ENCODE data around the gene KCTD17.
A peak's percentile ranks its signal among the peaks of the same experiment; 100 is the strongest.

KCTD17 gene

DNA sequence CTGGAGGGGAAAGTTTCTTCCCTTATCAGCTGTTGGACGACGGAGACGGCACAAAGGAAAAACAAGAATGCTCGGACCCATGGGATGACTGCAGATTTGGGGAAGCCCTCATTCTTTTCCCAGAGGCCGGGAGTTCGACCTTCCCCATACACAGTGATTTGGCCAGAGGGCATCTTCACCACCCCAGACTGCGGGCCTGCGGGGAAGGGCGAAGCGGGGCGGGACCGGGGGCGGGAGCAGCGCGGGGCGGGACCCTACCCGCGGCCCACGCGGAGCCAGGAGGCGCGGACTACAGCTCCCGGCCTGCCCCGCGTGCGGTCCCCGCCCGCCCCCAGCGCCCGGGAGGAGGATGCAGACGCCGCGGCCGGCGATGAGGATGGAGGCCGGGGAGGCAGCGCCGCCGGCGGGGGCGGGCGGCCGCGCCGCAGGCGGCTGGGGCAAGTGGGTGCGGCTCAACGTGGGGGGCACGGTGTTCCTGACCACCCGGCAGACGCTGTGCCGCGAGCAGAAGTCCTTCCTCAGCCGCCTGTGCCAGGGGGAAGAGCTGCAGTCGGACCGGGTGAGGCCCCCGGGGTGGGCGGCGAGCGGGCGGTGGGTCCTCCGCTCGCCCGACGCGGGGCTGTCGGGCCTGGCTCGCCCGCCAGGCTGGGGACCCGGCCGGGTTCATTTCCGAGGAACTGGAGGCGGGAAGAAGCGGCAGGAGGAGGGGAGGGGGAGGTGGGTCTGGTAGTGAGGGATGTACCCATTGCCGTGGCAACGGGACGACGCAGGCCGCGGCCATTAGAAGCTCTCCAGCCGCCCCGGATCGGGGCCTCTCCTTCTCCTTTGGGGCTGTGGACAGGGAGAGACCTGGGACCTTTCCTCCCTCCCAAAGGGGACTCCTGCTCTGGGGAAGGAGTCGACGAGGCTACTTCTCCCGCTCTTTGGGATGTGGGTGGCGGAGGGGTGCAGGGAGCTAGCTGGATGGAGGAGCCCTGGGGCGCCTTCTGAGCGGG is at the start of gene KCTD17:
Gene KCTD17 (plus strand): TSS at position 352 of the 995 bp plus-strand sequence. CDS start 19 bp downstream, at position 371.
- peak; percentile 12 for DNase-seq (ENCODE audit: low spot score)
- no peak for FAIRE-seq

DNA sequence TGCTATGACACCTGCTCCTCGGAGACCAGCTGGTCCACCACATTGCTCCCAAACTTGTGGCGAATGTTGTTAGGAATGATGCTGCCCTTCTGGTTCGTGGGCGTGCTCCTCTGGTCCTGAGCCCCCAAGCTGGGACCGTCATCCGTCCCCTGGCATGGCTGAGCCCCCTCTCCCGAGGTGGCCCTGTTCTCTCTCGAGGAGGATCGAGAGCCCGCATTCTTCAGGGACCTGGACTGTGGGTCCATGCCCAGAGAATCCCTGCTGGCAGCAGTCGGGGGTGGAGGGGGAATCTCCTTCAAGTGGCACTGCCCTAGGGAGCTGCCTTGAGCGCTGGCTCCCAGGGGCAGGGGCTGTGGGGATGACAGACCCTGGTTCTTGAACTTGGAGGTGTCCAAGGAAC is 49.7 kb upstream of the KCTD17 start:
- FAIRE-seq = no peak
- no peak for DNase-seq (ENCODE audit: low spot score)

DNA sequence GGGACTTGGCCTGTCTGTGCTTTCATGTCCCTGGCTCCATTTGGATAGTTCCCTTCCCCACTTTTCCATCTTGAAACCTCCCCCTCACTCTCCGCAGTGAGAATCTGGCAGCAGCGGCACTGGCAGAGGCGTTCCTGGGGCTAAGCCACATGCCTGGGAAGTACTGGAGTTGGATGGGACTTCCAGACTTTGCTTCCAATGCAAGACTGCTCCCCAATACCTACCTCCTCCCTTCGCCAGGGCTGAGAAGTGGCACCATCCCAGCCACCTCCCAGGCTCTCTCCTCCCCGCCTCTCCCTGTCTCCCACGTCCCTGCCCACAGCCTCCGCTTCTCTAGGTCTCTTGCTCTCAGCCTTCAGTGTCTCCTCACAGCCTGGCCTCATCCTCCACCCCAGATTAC is 48.9 kb upstream of the KCTD17 start:
- DNase-seq (ENCODE audit: low spot score) (no peak), FAIRE-seq (no peak)

- DNase-seq (ENCODE audit: low spot score) (no peak), FAIRE-seq (no peak)
Observed at GRCh38 chr22:37007651-37008050, 43.9 kb upstream of the KCTD17 start.

DNA sequence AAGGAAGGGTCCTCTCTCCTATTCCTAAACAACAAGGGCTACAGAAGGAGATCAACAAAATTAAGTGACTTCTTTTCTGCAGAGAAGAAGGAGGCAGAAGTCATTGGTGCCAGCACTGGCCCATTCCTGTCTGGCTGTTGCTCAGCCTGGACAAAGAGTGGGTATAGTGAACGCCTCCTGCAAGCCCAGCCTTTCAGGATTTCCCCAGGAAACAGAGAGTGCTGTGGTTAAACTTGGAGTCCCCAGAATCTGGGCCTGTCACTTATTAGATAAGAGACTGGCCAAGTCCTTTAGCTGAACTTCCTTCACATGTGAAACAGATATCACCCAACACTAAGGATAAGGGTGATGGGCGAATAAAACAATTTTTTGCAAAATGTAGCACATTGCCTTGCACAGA is 43.2 kb upstream of the KCTD17 start:
- DNase-seq (ENCODE audit: low spot score) (no peak), FAIRE-seq (no peak)

GRCh38 chr22:37009490-37009889 is 42.1 kb upstream of the KCTD17 start:
- FAIRE-seq (no peak), DNase-seq (ENCODE audit: low spot score) (no peak)

DNA sequence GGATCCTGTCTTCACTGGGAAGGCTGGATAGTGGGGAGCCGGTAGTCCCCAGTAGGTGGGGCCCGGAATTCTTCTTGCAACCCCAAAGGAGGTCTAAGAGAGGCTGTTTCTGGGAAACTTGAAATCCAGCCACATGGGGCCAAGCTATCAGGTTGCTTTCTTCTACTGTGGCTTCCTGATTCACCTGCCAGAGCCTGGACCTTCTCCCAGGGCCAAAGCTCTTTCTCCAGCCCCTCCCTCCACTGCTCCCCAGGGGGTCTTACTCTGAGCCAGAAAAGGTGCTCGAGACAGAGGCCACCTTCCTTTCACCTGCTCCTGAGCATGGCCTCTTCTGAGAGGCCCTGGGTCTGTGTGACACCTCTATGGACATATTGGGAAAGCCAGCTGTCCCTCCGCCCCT is 41.4 kb upstream of the KCTD17 start:
- FAIRE-seq = no peak
- no peak for DNase-seq (ENCODE audit: low spot score)

DNA sequence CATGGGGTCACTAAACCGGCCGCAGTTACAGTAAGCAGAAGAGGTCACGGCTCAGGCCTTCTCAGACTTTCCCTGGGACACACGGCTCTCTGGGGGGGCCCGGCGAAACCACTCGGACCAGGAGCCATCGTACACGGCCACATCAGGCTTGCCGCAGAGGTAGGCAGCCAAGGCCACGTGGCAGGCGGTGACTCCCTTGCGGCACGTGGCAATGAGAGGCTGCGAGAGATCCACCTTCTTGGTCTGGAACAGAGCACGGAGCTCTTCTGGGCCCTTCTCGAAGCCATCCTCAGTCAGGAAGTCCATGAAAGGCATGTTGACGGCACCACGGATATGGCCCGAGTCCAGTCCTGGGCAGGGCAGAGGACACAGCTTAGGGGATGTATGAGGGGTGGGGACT is 40.6 kb upstream of the KCTD17 start:
- no peak for DNase-seq (ENCODE audit: low spot score)
- FAIRE-seq = no peak

- FAIRE-seq (no peak), DNase-seq (ENCODE audit: low spot score) (no peak)
Observed at GRCh38 chr22:37011472-37011871, 40.1 kb upstream of the KCTD17 start.

DNA sequence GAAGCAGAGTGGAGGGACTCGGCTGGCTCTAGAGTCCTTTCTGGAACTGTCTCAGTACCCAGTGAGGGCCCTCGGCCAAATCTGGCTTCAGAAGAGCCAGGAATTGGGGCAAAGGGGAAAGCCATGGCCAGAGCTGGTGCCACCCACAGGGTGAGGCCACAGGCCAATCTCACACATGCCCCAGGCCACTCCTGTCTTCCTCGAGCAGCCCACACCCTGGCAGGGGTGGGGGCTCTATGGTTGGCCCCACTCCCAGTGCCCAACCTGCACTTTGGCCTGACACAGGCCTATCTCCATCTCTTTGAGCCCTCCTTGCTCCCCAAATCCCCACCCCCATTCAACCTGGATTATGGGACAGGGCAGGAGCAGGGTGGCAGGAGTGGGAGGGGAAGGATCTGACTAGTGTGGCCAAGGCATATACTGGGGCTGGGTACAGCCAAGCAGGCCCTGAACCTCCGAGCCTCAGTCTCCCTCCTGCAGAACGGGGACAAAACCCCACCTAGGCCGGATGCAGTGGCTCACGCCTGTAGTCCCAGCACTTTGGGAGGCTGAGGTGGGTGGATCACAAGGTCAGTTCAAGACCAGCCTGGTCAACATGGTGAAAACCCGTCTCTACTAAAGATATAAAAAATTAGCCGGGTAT is 39.2 kb upstream of the KCTD17 start:
- DNase-seq (ENCODE audit: low spot score) (no peak), FAIRE-seq (no peak)

DNA sequence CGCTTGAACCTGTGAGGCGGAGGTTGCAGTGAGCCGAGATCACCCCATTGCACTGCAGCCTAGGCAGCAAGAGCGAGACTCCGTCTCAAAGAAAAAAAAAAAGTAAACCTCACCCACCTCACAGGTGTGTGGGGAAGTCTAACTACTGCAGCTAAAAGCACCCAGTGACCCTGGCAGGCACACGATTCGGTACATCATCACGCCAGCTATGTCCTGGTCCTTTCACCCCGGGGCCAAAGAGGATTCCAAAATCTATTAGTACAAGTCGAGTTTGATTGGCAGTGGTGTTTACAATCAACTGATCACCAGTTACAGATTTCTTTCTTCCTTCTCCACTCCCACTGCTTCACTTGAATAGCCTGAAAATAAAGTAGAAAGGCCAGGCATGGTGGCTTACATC is 38.6 kb upstream of the KCTD17 start:
- no peak for DNase-seq (ENCODE audit: low spot score)
- no peak for FAIRE-seq

- DNase-seq (ENCODE audit: low spot score) = no peak
- no peak for FAIRE-seq
Observed at GRCh38 chr22:37014415-37014806, 37.1 kb upstream of the KCTD17 start.

DNA sequence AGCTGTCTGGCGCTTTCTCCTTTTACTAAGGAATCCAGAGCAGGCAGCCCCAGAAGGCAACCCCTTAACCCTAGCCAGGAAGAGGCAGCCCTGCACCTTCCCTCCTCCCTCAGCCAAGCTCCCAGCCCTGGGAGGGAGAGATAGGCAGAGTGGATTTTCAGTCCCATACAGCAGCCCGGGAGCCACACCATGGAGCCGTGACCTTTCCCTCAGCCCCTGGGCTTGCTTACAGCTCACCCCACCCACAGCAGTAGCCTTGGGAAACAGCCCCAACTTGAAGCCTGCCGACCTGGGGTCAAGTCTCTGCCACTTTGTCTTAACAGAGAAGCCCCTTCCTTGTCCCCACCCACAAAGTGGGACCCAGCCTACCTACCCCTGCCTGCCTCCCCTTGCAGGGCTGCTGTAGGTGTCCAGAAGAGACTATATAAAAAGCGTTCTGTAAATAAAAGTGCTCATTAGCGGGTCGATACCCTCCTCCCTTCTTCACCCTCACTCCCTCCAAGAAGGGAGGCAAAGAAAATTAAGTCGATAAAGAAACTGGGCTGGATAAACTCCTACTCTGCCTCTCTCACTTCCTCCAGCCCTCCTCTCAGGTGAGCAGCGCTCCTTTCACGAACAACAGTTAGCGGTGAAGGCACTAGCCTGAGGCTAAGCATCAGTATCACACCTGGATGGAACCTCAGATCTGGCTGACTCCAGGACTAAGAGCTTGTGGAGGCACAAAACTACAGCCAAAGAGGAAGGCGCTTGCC is 36.5 kb upstream of the KCTD17 start:
- DNase-seq (ENCODE audit: low spot score) (no peak), FAIRE-seq (no peak)

DNA sequence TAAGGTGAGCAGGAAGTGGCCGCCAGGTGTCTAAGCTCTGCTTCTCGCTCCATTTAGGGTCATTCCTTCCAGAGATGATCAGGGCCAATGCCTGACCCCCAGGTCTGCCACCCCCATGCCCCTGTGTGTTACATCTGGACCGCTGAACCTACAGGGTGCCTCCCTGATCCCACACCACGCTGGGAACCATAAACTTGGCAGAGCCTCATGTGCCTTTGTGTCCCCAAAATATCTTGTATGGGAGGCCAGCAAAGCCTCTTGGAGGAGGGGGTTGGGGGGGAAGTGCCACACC is 36.0 kb upstream of the KCTD17 start:
- no peak for FAIRE-seq
- DNase-seq (ENCODE audit: low spot score) = no peak

- FAIRE-seq = no peak
- no peak for DNase-seq (ENCODE audit: low spot score)
Observed at GRCh38 chr22:37016134-37016910, 35.2 kb upstream of the KCTD17 start.

DNA sequence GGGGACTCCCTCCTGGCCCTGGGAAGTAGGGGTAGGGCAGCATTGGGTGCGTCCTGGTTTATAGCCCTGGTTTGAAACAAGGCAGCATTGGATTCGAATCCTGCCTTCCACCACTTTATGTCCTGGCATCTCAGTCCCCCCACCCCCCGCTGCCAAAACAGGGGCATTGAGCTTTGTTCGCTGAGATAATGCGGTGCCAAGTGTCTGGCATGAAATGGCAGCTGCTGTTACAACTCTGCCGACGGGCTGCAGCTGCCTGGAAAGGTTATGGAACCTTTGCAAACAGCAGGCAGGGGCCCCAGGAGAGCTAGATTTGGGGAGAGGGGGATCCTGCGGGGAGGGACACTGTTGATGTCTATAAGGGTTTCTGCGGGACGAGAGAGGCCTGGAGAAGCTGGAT is 34.2 kb upstream of the KCTD17 start:
- FAIRE-seq (no peak), DNase-seq (ENCODE audit: low spot score) (no peak)

DNA sequence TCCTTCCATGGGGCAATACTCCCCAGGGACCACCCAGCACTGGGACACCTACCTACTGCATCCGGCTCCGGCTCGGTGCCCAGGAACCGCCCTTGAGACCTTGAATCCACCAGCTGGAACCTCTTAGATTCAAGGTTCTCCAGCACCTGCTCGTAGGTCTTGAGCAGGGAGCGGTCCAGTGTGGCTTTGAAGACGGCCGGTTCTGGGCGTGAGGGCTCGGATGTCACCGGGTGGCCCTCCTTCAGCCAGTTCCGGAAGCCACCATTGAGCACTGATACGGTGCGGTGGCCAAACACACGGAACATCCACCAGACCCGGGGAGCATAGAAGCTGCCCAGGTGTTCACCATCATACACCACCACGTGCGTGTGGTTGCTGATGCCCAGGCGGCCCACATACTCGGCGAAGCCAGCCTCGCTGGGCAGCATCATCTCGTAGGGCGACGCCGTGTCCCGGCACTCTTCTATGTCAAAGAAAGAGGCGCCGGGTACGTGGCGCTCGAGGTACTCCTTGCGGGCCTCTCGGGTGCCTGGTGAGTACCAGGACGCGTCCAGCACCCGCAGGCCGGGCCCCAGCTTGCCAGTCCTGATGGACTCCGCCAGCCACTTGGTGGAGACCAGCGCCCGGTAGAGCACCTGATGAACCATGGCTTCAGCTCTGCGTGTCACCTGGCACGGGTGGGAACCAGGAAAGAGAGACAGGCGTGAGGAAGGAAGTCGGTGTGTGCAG is 33.3 kb upstream of the KCTD17 start:
- FAIRE-seq = no peak
- DNase-seq (ENCODE audit: low spot score) = no peak

GRCh38 chr22:37018815-37019308 is 32.7 kb upstream of the KCTD17 start:
- FAIRE-seq (no peak), DNase-seq (ENCODE audit: low spot score) (no peak)

GRCh38 chr22:37019309-37020191 is 32.0 kb upstream of the KCTD17 start, which contains the start of the genes MPST and TST:
TSS of gene MPST (plus strand) at chr22:37019742. CDS start at chr22:37019837, 95 bp downstream.
TSS of gene TST (minus strand) at chr22:37019447. CDS start at chr22:37018732, 715 bp downstream.
- no peak for FAIRE-seq

DNA sequence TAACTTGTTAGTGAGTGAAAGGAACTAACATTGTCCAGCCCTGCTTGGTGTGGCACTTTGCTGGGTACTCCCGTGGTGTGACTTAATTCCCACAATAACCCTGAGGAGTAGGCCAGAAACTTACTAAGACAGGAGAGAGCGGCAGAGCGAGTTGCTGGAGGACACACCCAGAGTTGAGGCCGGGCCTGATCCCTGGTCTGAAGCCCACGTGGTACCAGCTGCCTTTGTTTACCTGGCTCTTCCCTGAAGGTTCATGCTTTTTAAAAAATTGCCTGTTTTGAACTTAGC is 31.4 kb upstream of the KCTD17 start:
- DNase-seq (ENCODE audit: low spot score) (peak; percentile 38), FAIRE-seq (no peak)

More at GRCh38 chr22:37019309-37020191, 32.0 kb upstream of the KCTD17 start, which contains the start of the genes MPST and TST:
- peak; percentile 34 for DNase-seq (ENCODE audit: low spot score)
